ENCODE measurements around the gene DHX15.
"Not testable (repeated sequence)": the region's sequence is repeated elsewhere in the genome, so short reads cannot be mapped to it uniquely, and the experiment has no call there.

Gene DHX15

GRCh38 chr4:24550441-24551175 lies 33.7 kb downstream of the DHX15 start:
- no peak for DNase-seq (ENCODE audit: low read depth in 2 of 3, low spot score in 2 of 3)

GRCh38 chr4:24547979-24548378 lies 36.4 kb downstream of the DHX15 start:
- DNase-seq (ENCODE audit: low read depth in 2 of 3, low spot score in 2 of 3): no peak

- DNase-seq (ENCODE audit: low read depth in 2 of 3, low spot score in 2 of 3): no peak
These were observed 40.0 kb downstream of the DHX15 start for GRCh38 chr4:24544208-24544988.

GRCh38 chr4:24537025-24537424 lies 47.3 kb downstream of the DHX15 start:
- DNase-seq (ENCODE audit: low read depth in 2 of 3, low spot score in 2 of 3): no peak

- no peak for DNase-seq (ENCODE audit: low read depth in 2 of 3, low spot score in 2 of 3)
These were observed 49.0 kb downstream of the DHX15 start for GRCh38 chr4:24535399-24535798.

GRCh38 chr4:24533364-24533763 lies 51.0 kb downstream of the DHX15 start:
- DNase-seq (ENCODE audit: low read depth in 2 of 3, low spot score in 2 of 3): no peak

GRCh38 chr4:24529555-24529954 lies 54.8 kb downstream of the DHX15 start:
- DNase-seq (ENCODE audit: low read depth in 2 of 3, low spot score in 2 of 3): no peak

GRCh38 chr4:24527371-24527770 lies 57.0 kb downstream of the DHX15 start:
- no peak for DNase-seq (ENCODE audit: low read depth in 2 of 3, low spot score in 2 of 3)

- DNase-seq (ENCODE audit: low read depth in 2 of 3, low spot score in 2 of 3): no peak
These were observed 62.8 kb downstream of the DHX15 start for GRCh38 chr4:24521544-24521943.

GRCh38 chr4:24519649-24520048 lies 64.7 kb downstream of the DHX15 start:
- no peak for DNase-seq (ENCODE audit: low read depth in 2 of 3, low spot score in 2 of 3)

- no peak for DNase-seq (ENCODE audit: low read depth in 2 of 3, low spot score in 2 of 3)
These were observed 66.7 kb downstream of the DHX15 start for GRCh38 chr4:24517676-24518075.

GRCh38 chr4:24516926-24517325 lies 67.4 kb downstream of the DHX15 start:
- DNase-seq (ENCODE audit: low read depth in 2 of 3, low spot score in 2 of 3): no peak

GRCh38 chr4:24515698-24516097 lies 68.7 kb downstream of the DHX15 start:
- DNase-seq (ENCODE audit: low read depth in 2 of 3, low spot score in 2 of 3): no peak

GRCh38 chr4:24514808-24515207 lies 69.5 kb downstream of the DHX15 start:
- DNase-seq (ENCODE audit: low read depth in 2 of 3, low spot score in 2 of 3): no peak

GRCh38 chr4:24513718-24514117 lies 70.6 kb downstream of the DHX15 start:
- no peak for DNase-seq (ENCODE audit: low read depth in 2 of 3, low spot score in 2 of 3)

GRCh38 chr4:24511371-24512063 lies 72.8 kb downstream of the DHX15 start:
- no peak for DNase-seq (ENCODE audit: low read depth in 2 of 3, low spot score in 2 of 3)

GRCh38 chr4:24510091-24510490 lies 74.3 kb downstream of the DHX15 start:
- DNase-seq (ENCODE audit: low read depth in 2 of 3, low spot score in 2 of 3): no peak

GRCh38 chr4:24508541-24508940 lies 75.8 kb downstream of the DHX15 start:
- DNase-seq (ENCODE audit: low read depth in 2 of 3, low spot score in 2 of 3): no peak

GRCh38 chr4:24507439-24507838 lies 76.9 kb downstream of the DHX15 start:
- no peak for DNase-seq (ENCODE audit: low read depth in 2 of 3, low spot score in 2 of 3)

- not testable (repeated sequence) for DNase-seq (ENCODE audit: low read depth in 2 of 3, low spot score in 2 of 3)
These were observed 81.3 kb downstream of the DHX15 start for GRCh38 chr4:24503090-24503489.

GRCh38 chr4:24497221-24497620 lies 87.1 kb downstream of the DHX15 start:
- DNase-seq (ENCODE audit: low read depth in 2 of 3, low spot score in 2 of 3): no peak

- no peak for DNase-seq (ENCODE audit: low read depth in 2 of 3, low spot score in 2 of 3)
These were observed 87.8 kb downstream of the DHX15 start for GRCh38 chr4:24496597-24496996.

Data from activated CD8-positive, alpha-beta memory T cell treated with anti-CD3 and anti-CD28 coated beads for 48 hours (primary cell).